ENCODE data around the gene TMEM144.
"Not testable (repeated sequence)": the region's sequence is repeated elsewhere in the genome, so short reads cannot be mapped to it uniquely, and the experiment has no call there.

The TMEM144 gene

DNA sequence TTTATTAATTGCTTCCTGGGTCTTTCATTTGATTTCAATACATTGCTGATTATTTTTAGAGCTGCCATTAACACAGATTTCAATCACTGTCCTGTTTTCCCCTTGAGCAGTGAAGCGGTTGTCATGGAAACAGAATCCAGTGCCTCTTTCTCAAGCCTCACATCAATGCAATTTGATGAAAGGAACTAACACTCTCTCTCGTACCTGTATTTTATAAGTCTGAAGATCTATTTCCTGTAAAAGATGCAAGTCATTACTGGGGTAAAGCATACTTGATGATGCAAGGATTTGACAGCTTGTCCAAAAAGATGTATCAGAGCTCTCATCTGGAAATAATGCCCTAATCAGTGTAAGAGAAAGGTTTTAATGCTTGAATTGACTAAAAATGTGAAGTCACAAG, 19.6 kb upstream of the TMEM144 start:
- DNase-seq (ENCODE audit: low read depth in 2 of 2), result no peak

DNA sequence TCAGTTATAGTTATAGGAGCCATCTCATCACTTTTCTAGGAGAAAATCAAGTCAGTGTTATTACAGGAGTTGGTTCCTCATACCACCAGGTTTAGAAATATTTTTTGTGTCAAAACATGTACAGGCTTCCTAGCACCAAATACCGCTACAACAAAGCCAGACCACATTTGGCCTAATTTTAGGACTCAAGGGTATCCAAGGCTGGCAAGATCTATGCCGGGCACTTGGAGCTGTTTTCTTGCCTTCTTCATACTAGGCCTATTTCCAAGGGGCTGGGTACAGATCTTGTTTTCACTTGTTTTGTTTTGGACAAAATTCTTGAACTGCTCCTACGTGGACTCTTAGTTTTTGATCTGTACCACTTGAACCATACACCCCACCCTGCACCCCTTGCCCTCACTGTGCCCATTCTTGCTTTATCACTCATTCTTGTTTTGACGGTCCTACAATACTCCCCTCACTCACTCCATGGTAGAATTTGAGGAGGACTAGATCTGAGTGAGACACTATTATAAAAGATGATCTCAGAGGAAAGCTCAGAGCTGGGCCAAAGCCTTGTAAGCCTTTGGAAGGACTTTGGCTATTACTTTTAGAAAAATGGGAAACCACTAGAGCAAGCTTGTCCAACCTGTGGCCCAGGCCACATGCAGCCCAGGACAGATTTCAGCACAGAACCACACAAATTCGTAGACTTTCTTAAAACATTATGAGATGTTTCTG, 17.7 kb upstream of the TMEM144 start:
- DNase-seq (ENCODE audit: low read depth in 2 of 2), result no peak

- no peak for DNase-seq (ENCODE audit: low read depth in 2 of 2)
These were observed 17.0 kb upstream of the TMEM144 start for GRCh38 chr4:158193171-158193749.

DNA sequence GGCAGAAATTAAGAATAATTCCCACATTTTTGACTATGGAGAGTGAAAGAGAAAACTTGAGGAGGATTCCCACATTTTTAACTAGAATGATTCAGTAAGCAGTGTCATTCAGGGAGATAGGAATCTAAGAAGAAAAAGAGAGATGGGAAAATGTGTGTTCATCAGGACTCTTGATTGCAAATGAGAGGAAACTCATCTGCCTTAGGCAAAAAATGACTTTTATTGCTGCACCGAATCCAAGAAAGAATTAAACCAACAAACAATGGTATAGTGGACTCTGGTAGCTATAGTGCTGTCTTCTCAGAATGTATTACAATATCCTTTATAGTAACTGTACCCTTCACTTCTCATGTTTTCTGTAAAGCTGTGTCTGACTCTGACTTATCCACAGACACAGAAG, 15.0 kb upstream of the TMEM144 start:
- DNase-seq (ENCODE audit: low read depth in 2 of 2), result no peak

DNA sequence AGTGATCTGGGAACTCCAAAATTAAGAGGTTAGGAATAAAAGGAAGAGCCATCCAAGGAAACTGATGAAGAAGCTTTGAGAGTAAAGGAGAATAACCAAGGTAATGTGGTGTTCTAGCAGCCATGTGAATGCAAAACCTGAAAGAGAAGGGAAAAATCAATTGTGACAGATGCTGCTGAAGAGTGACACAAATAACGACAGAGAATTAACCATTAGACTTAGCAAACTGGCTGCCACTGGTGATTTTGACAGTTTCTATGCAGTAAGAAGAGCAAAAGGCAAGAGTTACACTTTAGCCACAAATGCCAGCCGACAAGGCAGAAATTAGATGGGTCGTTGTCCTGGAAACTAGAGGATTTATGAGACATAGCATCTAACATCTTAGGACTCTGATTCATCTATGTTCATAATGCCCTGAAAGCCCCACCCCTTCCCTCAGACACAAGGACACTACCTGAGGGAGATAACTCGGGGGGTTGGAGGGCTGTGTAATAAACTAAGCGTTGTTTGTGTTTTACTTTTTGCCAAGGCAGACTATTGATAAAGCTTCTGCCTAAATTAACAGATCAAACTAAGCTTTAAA, 13.0 kb upstream of the TMEM144 start:
- DNase-seq (ENCODE audit: low read depth in 2 of 2), result no peak

GRCh38 chr4:158200214-158200613, 10.1 kb upstream of the TMEM144 start:
- DNase-seq (ENCODE audit: low read depth in 2 of 2), result no peak

GRCh38 chr4:158201322-158201721, 9.0 kb upstream of the TMEM144 start:
- no peak for DNase-seq (ENCODE audit: low read depth in 2 of 2)

DNA sequence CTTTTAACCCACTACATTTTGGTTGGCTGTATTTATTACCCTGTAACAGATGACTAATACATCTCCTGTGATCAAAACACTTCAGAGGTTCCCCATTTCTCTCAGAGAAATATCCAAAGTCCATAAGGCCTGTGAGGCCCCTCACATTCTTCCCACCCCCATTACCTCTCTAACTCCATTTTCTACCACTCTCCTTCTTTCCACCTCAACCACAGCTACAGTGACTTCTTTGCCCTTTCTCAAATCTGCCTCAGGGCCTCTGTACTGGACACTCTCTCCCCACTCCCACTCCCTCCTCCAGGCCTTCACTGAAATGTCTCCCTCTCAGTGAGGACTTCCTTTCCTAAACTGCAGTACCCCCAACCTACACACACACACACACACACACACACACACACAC, 8.4 kb upstream of the TMEM144 start:
- DNase-seq (ENCODE audit: low read depth in 2 of 2), result no peak

DNA sequence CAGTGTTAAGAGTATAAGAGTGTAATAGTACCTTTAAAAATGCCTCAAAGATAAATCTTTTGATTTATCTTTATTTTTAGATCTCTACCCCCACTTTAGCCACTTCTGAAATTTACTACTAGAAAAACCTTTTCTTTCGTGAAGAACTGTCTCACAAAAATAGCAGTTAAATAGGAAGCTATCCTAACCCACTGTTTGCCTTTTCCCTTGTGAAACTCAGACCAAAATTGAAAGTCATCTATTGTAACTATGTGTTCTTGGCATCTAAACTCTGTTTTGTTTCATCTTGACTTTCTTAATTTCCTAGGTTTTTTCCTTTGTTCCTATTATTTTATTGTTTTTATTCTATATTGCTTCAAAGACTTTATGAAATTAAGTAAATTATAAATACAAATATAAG, 7.8 kb upstream of the TMEM144 start:
- no peak for DNase-seq (ENCODE audit: low read depth in 2 of 2)

GRCh38 chr4:158203436-158203835, 6.8 kb upstream of the TMEM144 start:
- no peak for DNase-seq (ENCODE audit: low read depth in 2 of 2)

DNA sequence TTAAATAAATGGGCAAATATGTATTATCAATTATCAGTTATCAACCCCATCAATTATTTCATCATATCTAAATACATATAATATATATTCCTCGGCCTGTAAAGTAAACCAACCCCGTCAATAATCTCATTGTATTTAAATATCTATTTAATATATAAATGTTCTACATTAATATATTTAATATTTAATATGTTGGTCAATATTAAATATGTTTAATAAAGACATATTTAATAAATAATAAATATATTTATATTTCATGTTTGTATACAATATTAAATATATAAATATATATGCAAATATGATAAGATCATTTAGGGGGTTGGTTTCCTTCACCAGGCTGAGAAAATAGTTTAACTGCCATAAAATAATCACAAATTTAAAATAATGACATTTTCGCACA, 6.4 kb upstream of the TMEM144 start:
- no peak for DNase-seq (ENCODE audit: low read depth in 2 of 2)

DNA sequence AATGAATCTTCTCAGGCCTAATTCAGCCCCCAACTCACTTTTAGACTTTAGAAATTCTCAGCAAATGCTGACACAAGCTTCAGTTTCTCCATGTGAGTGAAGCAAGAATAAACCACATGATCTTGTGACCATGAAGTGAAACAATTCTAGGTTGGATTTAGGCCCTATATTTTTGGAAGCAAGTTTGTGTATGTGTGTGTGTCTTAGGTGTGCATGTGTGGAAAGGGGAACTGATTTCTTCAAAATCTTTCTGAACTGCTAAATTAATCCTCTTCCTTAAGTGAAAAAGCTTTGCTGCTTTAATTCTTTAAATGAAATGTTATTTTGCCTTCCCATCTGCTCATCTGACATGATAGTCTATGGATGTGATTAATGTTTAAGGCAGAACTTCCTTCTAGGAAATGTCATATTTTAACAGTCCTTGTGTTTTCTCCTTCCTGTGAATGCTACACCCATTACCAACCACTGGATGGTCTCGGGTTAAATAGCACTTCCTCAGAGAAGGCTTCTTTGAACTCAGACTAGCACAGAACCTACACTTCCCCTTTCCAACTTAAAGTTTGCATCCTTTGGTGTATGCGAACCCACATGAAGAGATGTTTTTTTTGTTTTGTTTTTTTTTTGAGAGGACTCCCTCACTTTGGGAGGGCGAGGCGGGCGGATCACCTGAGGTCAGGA, 1.2 kb upstream of the TMEM144 start:
- no peak for DNase-seq (ENCODE audit: low read depth in 2 of 2)

DNA sequence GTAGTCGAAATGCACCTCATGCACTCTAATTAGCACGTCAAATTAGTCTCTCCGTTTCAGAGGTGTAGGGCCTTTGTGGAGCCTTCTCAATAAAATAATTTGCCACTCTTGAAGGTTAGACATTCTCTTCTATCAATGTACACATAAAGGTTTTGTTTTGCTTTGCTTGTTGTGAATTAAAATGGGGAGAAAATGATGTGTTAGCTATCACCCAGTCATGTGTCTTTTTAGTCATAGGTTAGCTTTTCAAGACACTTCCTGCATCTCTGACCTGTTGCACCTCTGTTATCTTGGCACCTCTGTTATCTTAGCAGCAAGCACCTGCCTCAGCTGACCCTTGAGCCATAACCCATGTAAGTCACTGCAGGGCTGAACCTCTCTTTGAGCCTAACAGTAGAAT, 936 bp downstream of the TMEM144 start:
- DNase-seq (ENCODE audit: low read depth in 2 of 2), result no peak

DNA sequence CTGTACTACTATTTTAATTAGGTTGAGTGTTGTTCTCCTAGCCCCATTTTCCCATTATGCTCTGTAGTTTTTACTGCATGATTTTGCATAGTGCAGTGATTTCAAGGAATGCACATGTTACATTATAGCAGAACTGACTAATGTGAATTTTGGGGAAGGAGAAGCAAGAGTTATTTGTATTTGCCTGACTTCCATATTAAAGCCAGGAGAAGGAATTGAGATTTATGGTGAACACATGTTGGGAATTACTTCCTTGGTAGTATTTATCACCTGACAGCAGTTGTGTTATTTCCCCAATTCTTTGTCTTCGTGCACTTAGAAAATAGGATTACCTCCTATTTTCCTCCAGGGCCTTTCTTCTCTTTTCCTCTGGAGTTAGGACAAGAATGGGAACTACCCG, 3.2 kb downstream of the TMEM144 start:
- DNase-seq (ENCODE audit: low read depth in 2 of 2), result no peak

- DNase-seq (ENCODE audit: low read depth in 2 of 2), result no peak
These were observed 4.6 kb downstream of the TMEM144 start for GRCh38 chr4:158214856-158215255.

DNA sequence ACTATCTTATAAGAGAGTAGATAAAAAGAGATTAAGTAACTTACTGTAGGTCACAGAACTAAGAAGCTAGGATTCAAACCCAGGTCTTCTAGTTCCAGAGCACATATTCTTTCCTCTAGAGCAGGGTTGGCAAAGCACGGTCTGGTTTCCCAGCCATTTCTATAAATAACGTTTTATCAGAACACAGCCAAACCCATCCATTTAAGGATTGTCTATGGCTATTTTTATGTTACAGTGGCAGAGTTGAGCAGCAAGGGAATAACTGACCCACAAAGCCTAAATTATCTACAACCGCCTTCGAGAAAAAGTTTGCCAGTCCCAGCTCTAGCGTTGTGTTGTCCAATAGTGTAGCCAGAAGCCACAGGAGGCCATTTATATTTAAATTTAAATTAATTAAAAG, 7.5 kb downstream of the TMEM144 start:
- no peak for DNase-seq (ENCODE audit: low read depth in 2 of 2)

DNA sequence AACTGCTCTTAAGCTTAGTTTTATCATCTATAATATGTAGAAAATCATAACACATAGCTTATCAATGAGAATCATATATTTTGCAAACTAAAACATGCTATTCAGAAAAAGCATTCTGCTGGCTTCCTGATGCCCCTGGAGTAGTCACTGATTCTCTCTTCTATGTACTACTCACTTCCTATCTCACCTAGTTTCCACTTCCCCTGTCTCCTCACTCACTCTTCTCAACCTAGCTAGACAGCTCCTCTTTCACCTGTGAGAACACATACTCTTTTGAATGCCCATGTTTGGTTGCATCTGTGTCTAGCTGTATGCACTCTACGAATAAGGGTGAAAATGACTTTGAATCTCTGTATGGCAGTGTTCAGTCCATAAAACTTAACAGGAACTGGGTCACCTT, 9.3 kb downstream of the TMEM144 start:
- no peak for DNase-seq (ENCODE audit: low read depth in 2 of 2)

DNA sequence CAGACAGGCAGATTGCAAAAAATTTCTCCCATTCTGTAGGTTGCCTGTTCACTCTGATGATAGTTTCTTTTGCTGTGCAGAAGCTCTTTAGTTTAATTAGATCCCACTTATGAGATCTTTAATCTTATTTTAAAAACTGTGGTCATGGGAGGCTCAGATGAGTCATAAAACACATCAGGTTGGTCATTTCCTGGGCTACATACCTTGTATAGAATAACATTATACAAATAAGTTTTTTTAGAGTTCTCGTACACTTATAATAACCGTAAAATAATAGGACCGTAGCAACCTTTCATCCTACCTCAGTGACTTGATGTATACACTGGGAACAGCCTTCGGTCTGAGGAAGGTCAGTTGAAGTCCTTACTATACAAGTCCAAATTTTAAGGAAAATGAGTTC, 14.0 kb downstream of the TMEM144 start:
- not testable (repeated sequence) for DNase-seq (ENCODE audit: low read depth in 2 of 2)

DNA sequence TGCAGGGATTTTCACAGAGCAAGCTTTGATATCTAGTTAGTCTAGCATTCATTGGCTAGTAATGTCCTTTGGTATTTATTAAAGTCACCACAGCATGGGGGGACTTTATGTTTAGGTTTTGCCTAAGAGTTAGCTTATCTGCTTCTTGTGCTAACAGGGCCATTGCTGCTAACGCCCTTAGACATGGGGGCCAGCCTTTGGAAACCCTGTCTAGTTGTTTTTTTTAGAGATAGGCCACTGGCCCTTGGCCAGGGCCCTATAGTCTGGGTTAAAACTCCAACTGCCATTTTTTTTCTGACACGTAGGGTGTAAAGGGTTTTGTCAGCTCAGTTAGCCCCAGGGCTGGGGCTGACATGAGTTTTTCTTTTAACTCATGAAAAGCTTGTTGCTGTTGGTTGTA, 14.7 kb downstream of the TMEM144 start:
- not testable (repeated sequence) for DNase-seq (ENCODE audit: low read depth in 2 of 2)

GRCh38 chr4:158227880-158228279, 17.6 kb downstream of the TMEM144 start:
- not testable (repeated sequence) for DNase-seq (ENCODE audit: low read depth in 2 of 2)

GRCh38 chr4:158228399-158228798, 18.1 kb downstream of the TMEM144 start:
- not testable (repeated sequence) for DNase-seq (ENCODE audit: low read depth in 2 of 2)

DNA sequence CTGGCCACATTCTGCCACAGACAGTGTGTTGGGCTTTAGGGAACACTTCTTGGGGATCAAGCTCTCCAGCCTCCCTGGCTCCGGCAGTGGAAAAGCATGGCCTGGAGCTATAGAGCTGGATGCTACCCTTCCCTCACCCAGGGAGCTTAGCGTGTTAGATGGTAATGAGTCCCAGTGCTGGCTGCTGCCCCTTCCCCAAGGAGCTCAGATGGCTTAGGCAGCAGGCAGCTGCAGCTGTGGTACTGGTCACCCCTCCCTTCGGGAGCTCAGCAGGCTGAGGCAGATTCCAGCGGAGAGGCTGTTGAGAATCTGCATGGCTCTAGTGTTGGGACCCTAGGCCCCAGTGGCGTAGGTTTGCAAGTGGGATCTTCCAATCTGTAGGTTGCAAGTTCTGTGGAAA, 19.5 kb downstream of the TMEM144 start:
- DNase-seq (ENCODE audit: low read depth in 2 of 2), result no peak

DNA sequence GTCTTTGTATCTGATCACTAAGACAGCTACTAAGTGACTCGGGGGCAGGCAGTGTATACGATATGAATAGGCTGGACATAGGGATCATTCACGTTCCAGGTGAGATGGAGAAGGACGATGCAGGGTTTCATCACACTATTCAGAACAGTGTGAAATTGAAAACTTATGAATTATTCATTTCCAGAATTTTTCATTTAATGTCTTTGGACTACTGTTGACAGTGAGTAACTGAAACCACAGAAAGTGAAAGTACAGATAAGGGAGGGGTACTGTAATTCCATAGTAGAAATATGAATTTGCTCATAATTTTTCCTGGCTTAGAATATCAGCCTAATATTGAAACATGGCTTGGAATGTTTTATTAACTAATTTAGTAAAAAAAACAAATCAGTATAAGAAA, 24.4 kb downstream of the TMEM144 start:
- DNase-seq (ENCODE audit: low read depth in 2 of 2), result no peak

Measured in fibroblast of skin of left quadriceps (primary cell).